H9 (cell line): ENCODE data around the gene ADGRB3. TPM values are rescaled to one million over a fixed set of nuclear protein-coding genes. Genes with fewer than 3 reads are reported as not detected.
A peak's percentile ranks its signal among the peaks of the same experiment; 100 is the strongest.

ENCODE experiments used
- DNase-seq: peaks from one replicate; pipeline ENCODE4 v3.0.0-alpha.2; 2017
- H2AFZ ChIP-seq: one replicate; pipeline ENCODE4 v1.6.1; 2013; ENCODE audit warnings: mild to moderate bottlenecking, low read length, control low read depth, moderate library complexity
- H2AK5ac ChIP-seq: 2 replicates; pipeline ENCODE4 v1.6.1; 2013; ENCODE audit warnings: low read length, control low read depth, mixed read lengths; ENCODE audit not compliant: insufficient read length
- H2BK120ac ChIP-seq: one replicate; pipeline ENCODE4 v1.6.1; 2013; ENCODE audit warnings: low read depth, mild to moderate bottlenecking, low read length, control low read depth, inconsistent platforms; ENCODE audit not compliant: poor library complexity, severe bottlenecking
- H2BK12ac ChIP-seq: 2 replicates; pipeline ENCODE4 v1.6.1; 2013; ENCODE audit warnings: low read length, control low read depth, mixed read lengths, low read depth; ENCODE audit not compliant: insufficient read length
- H2BK15ac ChIP-seq: 2 replicates; pipeline ENCODE4 v1.6.1; 2013; ENCODE audit warnings: low read depth, low read length, control low read depth
- H2BK20ac ChIP-seq: one replicate; pipeline ENCODE4 v1.6.1; 2013; ENCODE audit warnings: low read depth, mild to moderate bottlenecking, low read length, control low read depth, inconsistent platforms; ENCODE audit not compliant: poor library complexity, severe bottlenecking
- H2BK5ac ChIP-seq: 2 replicates; pipeline ENCODE4 v1.6.1; 2013; ENCODE audit warnings: low read length, control low read depth, mixed read lengths; ENCODE audit not compliant: insufficient read length
- H3K14ac ChIP-seq: 2 replicates; pipeline ENCODE4 v1.6.1; 2013; ENCODE audit warnings: low read length, control low read depth; ENCODE audit not compliant: insufficient read depth
- H3K18ac ChIP-seq: 2 replicates; pipeline ENCODE4 v1.6.1; 2013; ENCODE audit warnings: low read depth, mild to moderate bottlenecking, mixed read lengths, low read length, control low read depth; ENCODE audit not compliant: insufficient read length
- H3K23ac ChIP-seq: 2 replicates; pipeline ENCODE4 v1.6.1; 2013; ENCODE audit warnings: low read length, control low read depth, mixed read lengths, low read depth; ENCODE audit not compliant: insufficient read length
- H3K23me2 ChIP-seq: 2 replicates; pipeline ENCODE4 v1.6.1; 2013; ENCODE audit warnings: low read depth, mild to moderate bottlenecking, mixed read lengths, low read length, control low read depth; ENCODE audit not compliant: insufficient read length, poor library complexity, severe bottlenecking
- H3K27ac ChIP-seq: 2 replicates; pipeline ENCODE4 v1.5.1; 2013; ENCODE audit warnings: low read length, control low read depth, mixed read lengths, low read depth; ENCODE audit not compliant: insufficient read length
- H3K27me3 ChIP-seq: 2 replicates; pipeline ENCODE4 v1.6.1; 2013; ENCODE audit warnings: low read length, control low read depth, inconsistent platforms; ENCODE audit not compliant: insufficient read depth
- H3K4ac ChIP-seq: 2 replicates; pipeline ENCODE4 v1.6.1; 2013; ENCODE audit warnings: low read depth, mild to moderate bottlenecking, control low read depth, inconsistent platforms, low read length, moderate library complexity
- H3K4me1 ChIP-seq: 2 replicates; pipeline ENCODE4 v1.6.1; 2013; ENCODE audit warnings: low read length, control low read depth, inconsistent platforms; ENCODE audit not compliant: insufficient read depth
- H3K4me2 ChIP-seq: 2 replicates; pipeline ENCODE4 v1.6.1; 2013; ENCODE audit warnings: low read length, control low read depth, mixed read lengths; ENCODE audit not compliant: insufficient read length, insufficient read depth
- H3K56ac ChIP-seq: 2 replicates; pipeline ENCODE4 v1.6.1; 2013; ENCODE audit warnings: low read depth, mild to moderate bottlenecking, mixed read lengths, low read length, control low read depth; ENCODE audit not compliant: insufficient read length
- H3K79me1 ChIP-seq: 2 replicates; pipeline ENCODE4 v1.6.1; 2013; ENCODE audit warnings: low read depth, mild to moderate bottlenecking, moderate library complexity, low read length, control low read depth, inconsistent platforms; ENCODE audit not compliant: insufficient read depth, poor library complexity, severe bottlenecking
- H3K79me2 ChIP-seq: 2 replicates; pipeline ENCODE4 v1.6.1; 2013; ENCODE audit warnings: low read length, control low read depth, inconsistent platforms; ENCODE audit not compliant: insufficient read depth
- H3K9ac ChIP-seq: 2 replicates; pipeline ENCODE4 v1.6.1; 2013; ENCODE audit warnings: low read length, control low read depth, mixed read lengths; ENCODE audit not compliant: insufficient read length; ENCODE audit errors: extremely low read depth
- H3K9me3 ChIP-seq: one replicate; pipeline ENCODE4 v1.6.1; 2013; ENCODE audit warnings: low read depth, low read length, inconsistent platforms; ENCODE audit not compliant: control insufficient read depth
- H3T11ph ChIP-seq: one replicate; pipeline ENCODE4 v1.6.1; 2013; ENCODE audit warnings: mild to moderate bottlenecking, low read length, control low read depth, inconsistent platforms
- H4K20me1 ChIP-seq: one replicate; pipeline ENCODE4 v1.6.1; 2013; ENCODE audit not compliant: control insufficient read depth, insufficient read length, insufficient read depth
- H4K5ac ChIP-seq: 2 replicates; pipeline ENCODE4 v1.6.1; 2013; ENCODE audit warnings: low read depth, mild to moderate bottlenecking, mixed read lengths, low read length, control low read depth; ENCODE audit not compliant: insufficient read length
- H4K8ac ChIP-seq: replicated peaks from 2 replicates; pipeline ENCODE4 v1.6.1; 2013; ENCODE audit warnings: low read length, control low read depth, mixed read lengths, low read depth; ENCODE audit not compliant: insufficient read length
- H4K91ac ChIP-seq: 2 replicates; pipeline ENCODE4 v1.6.1; 2013; ENCODE audit warnings: low read depth, mild to moderate bottlenecking, moderate library complexity, mixed read lengths, low read length, control low read depth; ENCODE audit not compliant: insufficient read length
- H3K27ac Mint-ChIP-seq, 3 experiments: 2 replicates in 2 of 3; 3 replicates in 1 of 3; pipeline ENCODE4 v1.8.0; 2020 to 2021; ENCODE audit warnings: mixed read lengths in 3 of 3, mild to moderate bottlenecking in 1 of 3, moderate library complexity in 1 of 3
- H3K27me3 Mint-ChIP-seq: 2 replicates; pipeline ENCODE4 v1.8.0; 2021; ENCODE audit warnings: low read depth, mild to moderate bottlenecking, moderate library complexity, mixed read lengths
- H3K36me3 Mint-ChIP-seq, 3 experiments: 2 replicates in 2 of 3; 3 replicates in 1 of 3; pipeline ENCODE4 v1.8.0; 2020 to 2021; ENCODE audit warnings: low read depth in 3 of 3, mixed read lengths in 3 of 3; ENCODE audit not compliant: insufficient read depth in 1 of 3
- H3K4me1 Mint-ChIP-seq, 2 experiments: 2 replicates each; pipeline ENCODE4 v1.8.0; 2020; ENCODE audit warnings: mixed read lengths in 2 of 2
- H3K4me3 Mint-ChIP-seq, 2 experiments: 2 replicates in 1 of 2; 3 replicates in 1 of 2; pipeline ENCODE4 v1.8.0; 2020 to 2021; ENCODE audit warnings: mild to moderate bottlenecking in 2 of 2, mixed read lengths in 2 of 2, moderate library complexity in 1 of 2
- H3K9me3 Mint-ChIP-seq, 2 experiments: 2 replicates in 1 of 2; 3 replicates in 1 of 2; pipeline ENCODE4 v1.8.0; 2020; ENCODE audit warnings: mild to moderate bottlenecking in 2 of 2, mixed read lengths in 2 of 2, moderate library complexity in 1 of 2
- WGBS: extraction: QIAGEN DNeasy Blood & Tissue Kit; methylation state at CpG from one replicate; pipeline ENCODE4 v1.1.7; 2013; ENCODE audit warnings: missing lambda C conversion rate, low lambda C conversion rate, mixed read lengths; ENCODE audit not compliant: insufficient read length; ENCODE audit errors: extremely low coverage; 5-methylcytosine and 5-hydroxymethylcytosine counted together
- total RNA-seq: library from RNA; stranded (reverse); gene quantifications from 2 replicates; pipeline ENCODE4 v1.2.1, GENCODE V29; 2021
- TF ChIP-seq, protein P1 (sequence below): fragments of 200-600 bp; sonication (generic); conservative IDR thresholded peaks from 3 replicates; pipeline ENCODE4 v1.8.0; 2021; ENCODE audit warnings: antibody characterized with exemption, mild to moderate bottlenecking

The ADGRB3 gene
- total RNA-seq, 1 experiment from 2014 or later: 0.37 TPM

DNA sequence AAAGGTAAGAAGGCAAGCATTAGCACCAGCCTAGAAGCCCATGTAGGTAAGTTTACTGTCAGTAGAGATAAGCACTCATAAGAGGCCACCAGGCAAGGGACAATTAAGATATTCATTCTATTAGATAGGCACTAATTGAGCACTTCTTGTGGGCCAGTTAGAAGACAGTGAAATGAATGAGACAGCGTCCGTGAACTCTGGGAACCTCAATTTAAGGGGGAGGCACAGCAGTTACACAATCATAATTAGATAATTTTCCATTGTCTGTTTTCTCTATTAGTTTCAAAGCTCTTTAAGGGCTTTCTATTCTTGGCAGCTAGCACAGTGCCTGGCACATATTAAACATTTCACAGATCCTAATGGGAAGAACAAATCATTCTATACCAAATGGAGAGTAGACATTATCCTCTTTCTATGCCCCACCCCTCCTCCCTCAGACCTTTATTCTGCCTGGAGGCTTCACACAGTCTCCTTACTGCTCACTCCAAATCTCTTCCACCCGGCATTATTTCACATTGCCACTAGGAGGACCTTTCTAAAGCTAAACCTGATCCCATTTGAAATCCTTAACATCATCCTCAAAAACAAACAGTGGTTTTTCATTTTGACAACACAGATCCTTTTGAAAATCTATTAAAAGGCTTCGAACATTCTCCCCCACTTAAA, 529.6 kb downstream of the ADGRB3 start:
- no peak overlapping the region for H3K4me3 Mint-ChIP-seq
- Histone ChIP-seq H3T11ph (no peak overlapping the region), H3K27me3 (no peaks in the 10 kb centered on the region), H2AFZ (no peak overlapping the region), H4K5ac (no peak overlapping the region), H2BK15ac (no peak overlapping the region), H2BK20ac (no peak overlapping the region), H3K9ac (no peak overlapping the region), H3K79me1 (no peaks in the 10 kb centered on the region), H3K9me3 (no peaks in the 10 kb centered on the region), H3K79me2 (no peaks in the 10 kb centered on the region), H3K56ac (no peak overlapping the region), H4K91ac (no peak overlapping the region), H3K18ac (no peak overlapping the region), H3K4me2 (no peak overlapping the region), H2BK120ac (no peak overlapping the region), H2BK12ac (no peak overlapping the region), H4K8ac (no peak overlapping the region), H3K14ac (no peak overlapping the region), H2AK5ac (no peak overlapping the region), H3K4ac (no peak overlapping the region), H3K4me1 (peaks cover 2% of the 10 kb centered on the region; the same call in 1 of the 2 replicates), H4K20me1 (no peaks in the 10 kb centered on the region), H3K27ac (no peak overlapping the region), H3K23ac (no peak overlapping the region), H2BK5ac (no peak overlapping the region), H3K23me2 (no peaks in the 10 kb centered on the region)
- DNase-seq: peak; percentile 41
- no peak overlapping the region for H3K27ac Mint-ChIP-seq
- H3K9me3 Mint-ChIP-seq: no peaks in the 10 kb centered on the region
- no CpG with 5 or more reads among the region's 4 CpGs for WGBS
- no peaks in the 10 kb centered on the region for H3K27me3 Mint-ChIP-seq
- H3K4me1 Mint-ChIP-seq: peaks cover 21 to 24% of the 10 kb centered on the region in 2 experiments
- H3K36me3 Mint-ChIP-seq: no peaks in the 10 kb centered on the region
- TF ChIP-seq, protein P1, sequence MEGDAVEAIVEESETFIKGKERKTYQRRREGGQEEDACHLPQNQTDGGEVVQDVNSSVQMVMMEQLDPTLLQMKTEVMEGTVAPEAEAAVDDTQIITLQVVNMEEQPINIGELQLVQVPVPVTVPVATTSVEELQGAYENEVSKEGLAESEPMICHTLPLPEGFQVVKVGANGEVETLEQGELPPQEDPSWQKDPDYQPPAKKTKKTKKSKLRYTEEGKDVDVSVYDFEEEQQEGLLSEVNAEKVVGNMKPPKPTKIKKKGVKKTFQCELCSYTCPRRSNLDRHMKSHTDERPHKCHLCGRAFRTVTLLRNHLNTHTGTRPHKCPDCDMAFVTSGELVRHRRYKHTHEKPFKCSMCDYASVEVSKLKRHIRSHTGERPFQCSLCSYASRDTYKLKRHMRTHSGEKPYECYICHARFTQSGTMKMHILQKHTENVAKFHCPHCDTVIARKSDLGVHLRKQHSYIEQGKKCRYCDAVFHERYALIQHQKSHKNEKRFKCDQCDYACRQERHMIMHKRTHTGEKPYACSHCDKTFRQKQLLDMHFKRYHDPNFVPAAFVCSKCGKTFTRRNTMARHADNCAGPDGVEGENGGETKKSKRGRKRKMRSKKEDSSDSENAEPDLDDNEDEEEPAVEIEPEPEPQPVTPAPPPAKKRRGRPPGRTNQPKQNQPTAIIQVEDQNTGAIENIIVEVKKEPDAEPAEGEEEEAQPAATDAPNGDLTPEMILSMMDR: peak; percentile 67
